Measurements from ENCODE around the gene MBL2. TPM values are rescaled to one million over a fixed set of nuclear protein-coding genes. Genes with fewer than 3 reads are reported as not detected.

Gene MBL2
- polyA plus RNA-seq, 1 donor (not counting 4 experiments of a cell fraction or from before 2014, with no cell fraction given): not detected

GRCh38 chr10:52777414-52777813, 4.8 kb upstream of the MBL2 start:
- no peak for TF ChIP-seq CTCF (optimal IDR thresholded peaks at IDR 0.05 in 1 of 3, IDR thresholded peaks at IDR 0.05 in 1 of 3, conservative IDR thresholded peaks at IDR 0.05 in 1 of 3; ENCODE audit: extremely low read depth in 1 of 3, insufficient read depth in 2 of 3, low read length in 3 of 3)
- TF ChIP-seq EZH2 (IDR thresholded peaks at IDR 0.05; ENCODE audit: low read length): no peak
- no peak overlapping the region for H3K27ac ChIP-seq (ENCODE audit: control insufficient read depth, insufficient read depth, low read length)
- dilution Hi-C loops (cut with MboI; ENCODE audit: extremely low pct_ligation_motif_present, low sequenced_read_pairs): no loop called here
- no peak overlapping the region for H2AFZ ChIP-seq (ENCODE audit: control insufficient read depth, low read length)
- no peak overlapping the region for H3K4me3 ChIP-seq (ENCODE audit: control insufficient read depth in 2 of 3, extremely low read depth in 1 of 3, insufficient read depth in 2 of 3, low read depth in 1 of 3, low read length in 3 of 3)
- no peaks in the 10 kb centered on the region for H3K9me1 ChIP-seq (ENCODE audit: control insufficient read depth, extremely low read depth, insufficient read depth, low read length)
- H3K27me3 ChIP-seq (ENCODE audit: control insufficient read depth, extremely low read depth, insufficient read depth, low read length): peaks cover 6% of the 10 kb centered on the region
- FAIRE-seq (no peak), DNase-seq (ENCODE audit: low read depth, low spot score) (no peak)
- no peaks in the 10 kb centered on the region for H3K79me2 ChIP-seq (ENCODE audit: control insufficient read depth, insufficient read depth, low read length)
- no peaks in the 10 kb centered on the region for H3K4me1 ChIP-seq (ENCODE audit: control insufficient read depth, extremely low read depth, insufficient read depth, low read length)
- no peaks in the 10 kb centered on the region for H3K36me3 ChIP-seq (ENCODE audit: control insufficient read depth in 2 of 2, extremely low read depth in 1 of 2, insufficient read depth in 2 of 2, low read length in 2 of 2)
- H3K4me2 ChIP-seq (ENCODE audit: control insufficient read depth, extremely low read depth, insufficient read depth, low read depth, low read length): no peak overlapping the region
- no peaks in the 10 kb centered on the region for H3K9me3 ChIP-seq (ENCODE audit: control insufficient read depth, low read depth, low read length)
- no peaks in the 10 kb centered on the region for H4K20me1 ChIP-seq (ENCODE audit: control insufficient read depth, extremely low read depth, insufficient read depth, low read length)
- no peak overlapping the region for H3K9ac ChIP-seq (ENCODE audit: control insufficient read depth, extremely low read depth, insufficient read depth, low read length)

- dilution Hi-C loops (cut with MboI; ENCODE audit: extremely low pct_ligation_motif_present, low sequenced_read_pairs): no loop called here
- no peak overlapping the region for H3K27ac ChIP-seq (ENCODE audit: control insufficient read depth, insufficient read depth, low read length)
- no peaks in the 10 kb centered on the region for H4K20me1 ChIP-seq (ENCODE audit: control insufficient read depth, extremely low read depth, insufficient read depth, low read length)
- H3K4me2 ChIP-seq (ENCODE audit: control insufficient read depth, extremely low read depth, insufficient read depth, low read depth, low read length): no peak overlapping the region
- no peak for FAIRE-seq
- no peak for DNase-seq (ENCODE audit: low read depth, low spot score)
- no peaks in the 10 kb centered on the region for H3K4me1 ChIP-seq (ENCODE audit: control insufficient read depth, extremely low read depth, insufficient read depth, low read length)
- no peak overlapping the region for H2AFZ ChIP-seq (ENCODE audit: control insufficient read depth, low read length)
- H3K9me3 ChIP-seq (ENCODE audit: control insufficient read depth, low read depth, low read length): no peaks in the 10 kb centered on the region
- no peaks in the 10 kb centered on the region for H3K9me1 ChIP-seq (ENCODE audit: control insufficient read depth, extremely low read depth, insufficient read depth, low read length)
- no peaks in the 10 kb centered on the region for H3K36me3 ChIP-seq (ENCODE audit: control insufficient read depth in 2 of 2, extremely low read depth in 1 of 2, insufficient read depth in 2 of 2, low read length in 2 of 2)
- H3K79me2 ChIP-seq (ENCODE audit: control insufficient read depth, insufficient read depth, low read length): no peaks in the 10 kb centered on the region
- TF ChIP-seq EZH2 (IDR thresholded peaks at IDR 0.05; ENCODE audit: low read length): no peak
- peaks cover 6% of the 10 kb centered on the region for H3K27me3 ChIP-seq (ENCODE audit: control insufficient read depth, extremely low read depth, insufficient read depth, low read length)
- H3K9ac ChIP-seq (ENCODE audit: control insufficient read depth, extremely low read depth, insufficient read depth, low read length): no peak overlapping the region
- no peak overlapping the region for H3K4me3 ChIP-seq (ENCODE audit: control insufficient read depth in 2 of 3, extremely low read depth in 1 of 3, insufficient read depth in 2 of 3, low read depth in 1 of 3, low read length in 3 of 3)
These were observed 3.9 kb upstream of the MBL2 start for GRCh38 chr10:52776471-52776903.

- H3K4me2 ChIP-seq (ENCODE audit: control insufficient read depth, extremely low read depth, insufficient read depth, low read depth, low read length): no peak overlapping the region
- H3K27ac ChIP-seq (ENCODE audit: control insufficient read depth, insufficient read depth, low read length): no peak overlapping the region
- TF ChIP-seq EZH2 (IDR thresholded peaks at IDR 0.05; ENCODE audit: low read length) (no peak), CTCF (optimal IDR thresholded peaks at IDR 0.05 in 1 of 3, IDR thresholded peaks at IDR 0.05 in 1 of 3, conservative IDR thresholded peaks at IDR 0.05 in 1 of 3; ENCODE audit: extremely low read depth in 1 of 3, insufficient read depth in 2 of 3, low read length in 3 of 3) (no peak)
- no peak overlapping the region for H3K4me3 ChIP-seq (ENCODE audit: control insufficient read depth in 2 of 3, extremely low read depth in 1 of 3, insufficient read depth in 2 of 3, low read depth in 1 of 3, low read length in 3 of 3)
- H2AFZ ChIP-seq (ENCODE audit: control insufficient read depth, low read length): no peak overlapping the region
- dilution Hi-C loops (cut with MboI; ENCODE audit: extremely low pct_ligation_motif_present, low sequenced_read_pairs): no loop called here
- no peak for DNase-seq (ENCODE audit: low read depth, low spot score)
- no peaks in the 10 kb centered on the region for H3K4me1 ChIP-seq (ENCODE audit: control insufficient read depth, extremely low read depth, insufficient read depth, low read length)
- H3K27me3 ChIP-seq (ENCODE audit: control insufficient read depth, extremely low read depth, insufficient read depth, low read length): peaks cover 6% of the 10 kb centered on the region
- no peak for FAIRE-seq
- H3K9ac ChIP-seq (ENCODE audit: control insufficient read depth, extremely low read depth, insufficient read depth, low read length): no peak overlapping the region
- H3K9me3 ChIP-seq (ENCODE audit: control insufficient read depth, low read depth, low read length): no peaks in the 10 kb centered on the region
- H3K79me2 ChIP-seq (ENCODE audit: control insufficient read depth, insufficient read depth, low read length): no peaks in the 10 kb centered on the region
- no peaks in the 10 kb centered on the region for H3K36me3 ChIP-seq (ENCODE audit: control insufficient read depth in 2 of 2, extremely low read depth in 1 of 2, insufficient read depth in 2 of 2, low read length in 2 of 2)
- H3K9me1 ChIP-seq (ENCODE audit: control insufficient read depth, extremely low read depth, insufficient read depth, low read length): no peaks in the 10 kb centered on the region
- H4K20me1 ChIP-seq (ENCODE audit: control insufficient read depth, extremely low read depth, insufficient read depth, low read length): no peaks in the 10 kb centered on the region
These were observed 2.6 kb upstream of the MBL2 start for GRCh38 chr10:52775132-52775647.
